Naive B cell (primary cell): ENCODE results near the gene ANO4. TPM values are rescaled to one million over a fixed set of nuclear protein-coding genes. Genes with fewer than 3 reads are reported as not detected.

Source experiments
- ATAC-seq, 2 donors: fragments of 150-1000 bp; cut with Tn5 transposase; 2 replicates each; pipeline ENCODE4 v1.10.0; 2021; ENCODE audit warnings: low read depth in 2 of 2, mild to moderate bottlenecking in 2 of 2, moderate library complexity in 2 of 2
- DNase-seq: peaks from one replicate; pipeline ENCODE4 v3.0.0; 2022
- H3K27ac Mint-ChIP-seq, 6 donors: one replicate each; pipeline ENCODE4 v1.8.0; 2020 to 2022; ENCODE audit warnings: mild to moderate bottlenecking in 6 of 6, mixed read lengths in 6 of 6, moderate library complexity in 5 of 6, inconsistent platforms in 2 of 6
- H3K27me3 Mint-ChIP-seq, 3 donors: one replicate each; pipeline ENCODE4 v1.8.0; 2021 to 2022; ENCODE audit warnings: mixed read lengths in 3 of 3, mild to moderate bottlenecking in 1 of 3
- H3K36me3 Mint-ChIP-seq, 2 donors: one replicate each; pipeline ENCODE4 v1.8.0; 2020 to 2022; ENCODE audit warnings: mixed read lengths in 2 of 2, inconsistent platforms in 1 of 2, mild to moderate bottlenecking in 1 of 2
- H3K4me1 Mint-ChIP-seq, 3 donors: one replicate each; pipeline ENCODE4 v1.8.0; 2020 to 2022; ENCODE audit warnings: mixed read lengths in 3 of 3, inconsistent platforms in 1 of 3, mild to moderate bottlenecking in 1 of 3, moderate library complexity in 1 of 3
- H3K4me3 Mint-ChIP-seq, 8 donors: one replicate each; pipeline ENCODE4 v1.8.0; 2020 to 2022; ENCODE audit warnings: mild to moderate bottlenecking in 8 of 8, mixed read lengths in 8 of 8, moderate library complexity in 8 of 8, inconsistent platforms in 2 of 8
- H3K9me3 Mint-ChIP-seq, 7 donors: one replicate each; pipeline ENCODE4 v1.8.0; 2020 to 2022; ENCODE audit warnings: mixed read lengths in 7 of 7, mild to moderate bottlenecking in 5 of 7, inconsistent platforms in 2 of 7, moderate library complexity in 1 of 7
- polyA plus RNA-seq, 6 donors: library from polyadenylated mRNA; unstranded; fragments of 300-500 nt; fragmentation: Illumina TruSeq; gene quantifications; one replicate each; pipeline ENCODE4 v1.2.3, GENCODE V29; 2021; ENCODE audit warnings: low read depth in 6 of 6

Gene ANO4
- polyA plus RNA-seq, 6 donors from 2014 or later, result not detected

DNA sequence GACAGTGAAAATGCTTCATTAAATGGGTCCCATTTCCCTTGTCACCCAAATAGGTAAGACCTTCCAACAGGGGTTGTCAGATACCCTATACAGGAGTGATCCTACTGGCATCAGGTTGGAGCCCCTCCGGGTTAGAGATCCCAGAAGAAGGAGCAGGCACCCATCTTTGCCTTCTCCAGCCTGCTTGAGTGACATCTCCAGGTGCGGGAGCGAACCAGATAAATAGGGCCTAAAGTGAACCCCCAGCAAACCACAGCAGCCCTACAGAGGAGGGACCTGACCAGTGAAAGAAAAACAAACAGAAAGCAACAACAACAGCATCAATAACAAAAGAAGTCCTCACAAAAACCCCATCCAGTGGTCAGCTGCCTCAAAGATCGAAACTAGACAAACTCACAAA, 233.2 kb downstream of the ANO4 start:
- Mint-ChIP-seq H3K27ac (peak overlapping the region in 1 of 6 donors; percentile 80), H3K27me3 (no peaks in the 10 kb centered on the region), H3K4me3 (no peak overlapping the region), H3K36me3 (peaks cover 0 to 8% of the 10 kb centered on the region in 2 donors), H3K4me1 (no peaks in the 10 kb centered on the region), H3K9me3 (peaks cover 9 to 51% (median 30%) of the 10 kb centered on the region in 7 donors)
- ATAC-seq (no peak), DNase-seq (no peak)

DNA sequence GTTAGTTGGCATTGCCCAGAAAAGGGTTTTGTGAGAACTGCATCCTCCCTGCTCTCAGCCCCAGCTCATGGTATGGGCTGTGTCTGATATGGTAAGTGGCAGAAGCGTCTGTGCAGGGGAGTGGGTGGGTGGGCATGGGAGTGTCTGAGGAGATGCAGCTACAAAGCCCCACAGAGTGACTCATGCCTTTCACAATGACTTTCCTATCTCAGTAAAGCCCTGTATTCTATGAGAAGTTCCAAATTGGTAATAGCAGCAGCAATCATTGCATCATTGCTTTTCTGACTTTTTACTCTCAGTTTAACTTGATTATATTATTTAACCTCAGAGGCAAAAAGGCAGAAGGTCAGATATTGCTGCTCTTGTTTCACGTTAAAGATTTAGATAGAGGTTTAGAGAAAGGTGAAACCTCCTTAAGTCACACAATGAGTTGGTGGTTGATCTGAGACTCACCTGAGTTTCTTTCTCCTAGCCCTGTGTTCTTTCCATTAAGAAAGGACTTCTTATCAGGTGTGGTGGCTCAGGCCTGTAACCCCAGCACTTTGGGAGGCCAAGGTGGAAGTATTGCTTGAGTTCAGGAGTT, 243.8 kb downstream of the ANO4 start:
- H3K4me1 Mint-ChIP-seq, result no peaks in the 10 kb centered on the region
- no peaks in the 10 kb centered on the region for H3K36me3 Mint-ChIP-seq

DNA sequence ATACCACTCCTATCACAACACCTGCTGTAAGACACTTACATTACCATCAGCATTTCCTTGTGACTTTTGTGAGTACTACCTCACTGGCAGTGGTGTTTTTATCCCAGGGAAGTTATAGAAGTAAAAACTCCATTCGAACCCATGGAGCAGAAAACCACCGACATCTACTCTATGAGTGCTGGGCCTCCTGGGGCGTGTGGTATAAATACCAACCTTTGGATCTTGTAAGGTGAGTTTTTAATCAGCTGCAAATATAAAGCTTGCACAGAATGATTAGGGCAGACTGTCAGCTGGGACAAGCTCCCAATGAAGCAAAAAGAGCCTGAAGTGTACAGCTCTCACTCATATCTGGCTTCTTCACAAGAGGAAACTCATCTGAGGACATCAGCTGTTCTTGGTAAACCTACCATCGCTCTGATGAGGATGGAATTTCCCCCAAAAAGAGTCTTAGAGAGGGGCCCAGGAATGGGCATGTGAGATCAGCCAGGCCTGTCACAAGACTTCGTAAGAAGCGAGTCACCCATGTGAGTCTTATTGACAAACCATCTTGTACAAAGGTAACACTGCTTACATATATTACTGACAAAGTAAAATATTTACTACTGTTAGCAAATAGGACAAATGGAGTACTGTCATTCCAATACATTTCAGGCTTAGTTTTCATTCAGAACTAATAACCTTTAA, 245.4 kb downstream of the ANO4 start:
- Mint-ChIP-seq H3K36me3 (no peaks in the 10 kb centered on the region), H3K4me3 (no peak overlapping the region), H3K27me3 (no peaks in the 10 kb centered on the region), H3K9me3 (peaks cover 0 to 9% (median 4%) of the 10 kb centered on the region in 7 donors), H3K27ac (no peak overlapping the region), H3K4me1 (no peaks in the 10 kb centered on the region)
- ATAC-seq (no peak), DNase-seq (no peak)

More for the DNA sequence above, 243.8 kb downstream of the ANO4 start:
- H3K27me3 Mint-ChIP-seq, result no peaks in the 10 kb centered on the region
- ATAC-seq, result no peak
- H3K9me3 Mint-ChIP-seq, result peaks cover 1 to 24% (median 4%) of the 10 kb centered on the region in 7 donors
- no peak overlapping the region for H3K4me3 Mint-ChIP-seq
- no peak overlapping the region for H3K27ac Mint-ChIP-seq
- no peak for DNase-seq

DNA sequence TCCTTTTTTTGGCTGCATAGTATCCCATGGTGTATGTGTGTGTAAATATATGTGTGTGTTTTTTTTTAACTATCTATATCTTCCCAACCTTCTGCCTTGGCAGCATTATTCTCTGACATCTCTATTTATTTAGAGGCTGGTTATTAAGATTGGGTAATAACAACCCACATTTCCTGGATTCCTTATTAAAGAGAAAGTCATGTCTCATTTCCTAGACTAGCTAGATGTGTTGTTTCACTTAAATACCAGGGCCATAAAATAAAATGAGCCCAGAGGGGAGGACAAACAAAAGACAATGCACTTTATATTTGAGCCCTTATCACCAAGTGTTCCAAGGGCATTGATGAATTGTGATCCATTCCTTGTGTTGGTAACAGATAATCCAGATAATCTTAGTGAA, 246.4 kb downstream of the ANO4 start:
- Mint-ChIP-seq H3K36me3 (no peaks in the 10 kb centered on the region), H3K4me1 (no peaks in the 10 kb centered on the region), H3K4me3 (no peak overlapping the region), H3K27ac (no peak overlapping the region), H3K9me3 (peaks cover 0 to 4% (median under 1%) of the 10 kb centered on the region in 7 donors), H3K27me3 (no peaks in the 10 kb centered on the region)
- ATAC-seq (no peak), DNase-seq (no peak)

DNA sequence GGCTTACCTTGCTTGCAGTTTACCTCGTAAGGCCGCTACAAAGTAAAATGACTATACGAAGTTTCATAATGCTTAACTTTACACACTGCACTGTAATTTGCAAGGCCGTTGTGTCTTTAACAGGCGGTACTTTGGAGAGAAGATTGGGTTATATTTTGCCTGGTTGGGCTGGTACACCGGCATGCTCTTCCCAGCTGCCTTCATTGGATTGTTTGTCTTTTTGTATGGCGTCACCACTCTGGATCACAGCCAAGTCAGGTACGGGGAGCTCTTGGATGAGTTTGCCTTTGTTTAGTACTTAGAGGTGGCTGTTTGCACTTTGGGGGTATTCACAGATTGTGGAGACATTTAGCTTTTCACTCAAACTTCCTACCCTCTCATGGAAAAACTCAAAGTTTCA, 247.6 kb downstream of the ANO4 start:
- no peak for ATAC-seq
- no peak overlapping the region for H3K27ac Mint-ChIP-seq

DNA sequence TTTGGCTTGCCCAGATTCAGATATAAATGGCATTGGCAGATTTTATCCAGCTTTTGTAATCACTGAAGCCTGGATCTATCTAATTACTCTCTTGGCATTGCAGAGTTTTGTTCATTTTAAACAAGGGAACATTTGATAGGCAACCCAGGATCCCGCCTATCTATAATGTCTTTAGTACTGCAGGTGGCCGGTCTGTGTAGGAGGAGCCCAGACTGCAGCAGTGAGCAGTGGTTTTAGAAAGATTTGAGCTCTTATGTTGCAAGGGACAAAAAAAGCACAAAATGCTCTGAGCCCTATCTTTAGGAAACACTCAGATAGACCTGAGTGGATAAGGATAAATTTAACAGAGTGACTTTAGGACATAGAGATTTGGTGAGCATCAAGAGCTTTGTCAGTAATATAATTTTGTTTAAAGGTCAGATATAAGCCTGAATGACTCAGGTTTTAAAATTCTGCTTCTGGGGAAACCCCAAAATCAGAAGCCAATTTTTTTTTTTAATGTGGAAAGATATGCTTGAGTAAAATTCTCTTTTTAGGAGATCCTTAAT, 250.0 kb downstream of the ANO4 start:
- no peaks in the 10 kb centered on the region for H3K4me1 Mint-ChIP-seq
- no peaks in the 10 kb centered on the region for H3K36me3 Mint-ChIP-seq
- no peaks in the 10 kb centered on the region for H3K27me3 Mint-ChIP-seq
- H3K9me3 Mint-ChIP-seq, result peaks cover 0 to 4% (median 0%) of the 10 kb centered on the region in 7 donors
- no peak overlapping the region for H3K4me3 Mint-ChIP-seq
- no peak for DNase-seq
- ATAC-seq, result no peak
- no peak overlapping the region for H3K27ac Mint-ChIP-seq

More for the DNA sequence above, 247.6 kb downstream of the ANO4 start:
- H3K27me3 Mint-ChIP-seq, result no peaks in the 10 kb centered on the region
- DNase-seq, result no peak
- H3K4me1 Mint-ChIP-seq, result no peaks in the 10 kb centered on the region
- no peaks in the 10 kb centered on the region for H3K36me3 Mint-ChIP-seq
- H3K9me3 Mint-ChIP-seq, result peaks cover 0 to 4% (median 0%) of the 10 kb centered on the region in 7 donors
- H3K4me3 Mint-ChIP-seq, result no peak overlapping the region

DNA sequence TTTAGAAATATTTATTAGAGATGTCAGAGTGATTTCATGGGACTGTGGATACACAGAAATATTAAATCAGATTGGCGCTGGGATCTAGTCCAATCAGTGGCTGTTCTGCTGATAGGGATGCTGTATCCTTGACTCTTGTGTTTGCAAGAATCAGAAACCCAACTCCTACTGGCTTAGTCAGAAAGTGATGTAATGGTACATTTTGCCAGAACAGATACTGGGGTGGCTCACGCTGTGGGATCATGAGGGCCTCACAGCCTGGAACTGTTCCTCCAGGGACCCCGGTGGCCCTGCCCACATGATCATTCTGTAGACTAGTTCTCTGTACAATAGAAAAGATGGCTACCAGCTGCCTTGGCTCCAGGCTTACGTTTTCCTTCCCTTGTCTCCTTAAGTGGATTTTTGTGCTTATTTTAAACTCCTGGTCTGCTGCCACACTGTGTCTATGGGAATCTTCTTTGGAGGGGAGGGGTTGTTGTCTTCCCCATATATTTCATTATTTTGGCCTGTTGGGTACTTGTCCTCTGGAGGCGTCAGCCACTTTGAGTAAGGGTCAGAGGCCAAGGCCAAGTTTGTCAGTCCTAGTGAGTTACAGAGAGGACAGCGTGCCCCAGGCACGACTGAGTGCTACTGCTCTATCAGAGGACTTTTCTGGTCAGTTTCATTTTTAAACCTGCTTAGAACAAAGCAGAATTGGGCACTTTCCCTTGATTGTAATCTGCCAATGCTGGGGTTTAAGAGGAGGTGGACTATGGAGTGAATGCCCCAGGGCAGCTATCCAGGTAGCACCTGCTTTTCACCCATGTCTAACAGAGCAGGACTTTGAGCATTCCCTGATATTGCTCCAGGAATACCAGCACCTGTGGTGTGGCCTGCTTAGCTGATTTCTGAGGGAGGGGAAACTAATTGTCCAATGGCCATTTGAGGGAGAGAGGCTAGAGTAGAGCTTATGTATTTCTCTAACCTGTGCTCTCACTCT, 251.2 kb downstream of the ANO4 start:
- no peaks in the 10 kb centered on the region for H3K4me1 Mint-ChIP-seq
- ATAC-seq (no peak), DNase-seq (no peak)
- no peaks in the 10 kb centered on the region for H3K36me3 Mint-ChIP-seq
- peaks cover 0 to 2% (median 0%) of the 10 kb centered on the region in 7 donors for H3K9me3 Mint-ChIP-seq
- no peaks in the 10 kb centered on the region for H3K27me3 Mint-ChIP-seq
- no peak overlapping the region for H3K27ac Mint-ChIP-seq
- no peak overlapping the region for H3K4me3 Mint-ChIP-seq

DNA sequence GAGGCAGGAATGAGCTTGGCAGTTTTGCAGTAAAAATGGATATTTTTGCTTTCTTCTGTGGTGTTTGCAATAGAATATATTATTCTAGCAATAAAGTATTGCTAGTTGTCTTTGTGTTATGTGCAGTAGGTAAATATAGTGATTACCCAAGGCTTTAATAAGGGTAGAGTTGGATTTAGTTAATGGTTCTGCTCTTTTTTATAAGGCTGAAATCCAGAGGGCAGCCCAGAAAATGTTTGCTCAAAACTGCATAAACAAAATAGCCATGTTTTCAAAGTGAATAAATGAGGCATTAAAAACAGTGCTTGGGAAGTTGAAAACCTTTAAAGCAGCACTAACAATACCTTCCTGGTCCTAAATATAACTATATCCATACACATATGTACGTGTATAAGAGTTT, 253.1 kb downstream of the ANO4 start:
- Mint-ChIP-seq H3K27ac (no peak overlapping the region), H3K4me3 (no peak overlapping the region), H3K9me3 (peaks cover 0 to 2% (median 0%) of the 10 kb centered on the region in 7 donors), H3K27me3 (no peaks in the 10 kb centered on the region), H3K4me1 (no peaks in the 10 kb centered on the region), H3K36me3 (no peaks in the 10 kb centered on the region)
- no peak for DNase-seq
- ATAC-seq, result no peak

DNA sequence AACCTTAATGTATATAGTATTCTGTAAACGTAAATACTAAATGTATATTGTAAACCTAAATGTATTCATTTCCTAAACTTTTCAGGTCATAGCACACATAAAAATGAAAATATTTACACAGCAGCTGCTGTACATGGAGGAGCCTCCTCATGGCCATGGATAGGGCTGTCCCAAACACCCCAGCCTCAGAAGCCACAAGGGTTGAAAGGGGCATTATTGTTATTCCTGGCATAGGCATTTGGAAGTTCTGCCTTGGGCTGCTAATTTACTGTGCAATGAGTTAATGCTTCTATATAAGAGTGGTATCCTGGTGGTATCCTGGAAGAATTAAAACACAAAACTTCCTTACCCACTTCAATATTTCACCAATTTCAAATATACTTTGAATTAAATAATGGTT, 256.1 kb downstream of the ANO4 start:
- no peaks in the 10 kb centered on the region for H3K36me3 Mint-ChIP-seq
- no peaks in the 10 kb centered on the region for H3K4me1 Mint-ChIP-seq
- peaks cover 0 to 2% (median 0%) of the 10 kb centered on the region in 7 donors for H3K9me3 Mint-ChIP-seq
- H3K4me3 Mint-ChIP-seq, result no peak overlapping the region
- no peak overlapping the region for H3K27ac Mint-ChIP-seq
- no peak for ATAC-seq
- no peak for DNase-seq
- no peaks in the 10 kb centered on the region for H3K27me3 Mint-ChIP-seq

DNA sequence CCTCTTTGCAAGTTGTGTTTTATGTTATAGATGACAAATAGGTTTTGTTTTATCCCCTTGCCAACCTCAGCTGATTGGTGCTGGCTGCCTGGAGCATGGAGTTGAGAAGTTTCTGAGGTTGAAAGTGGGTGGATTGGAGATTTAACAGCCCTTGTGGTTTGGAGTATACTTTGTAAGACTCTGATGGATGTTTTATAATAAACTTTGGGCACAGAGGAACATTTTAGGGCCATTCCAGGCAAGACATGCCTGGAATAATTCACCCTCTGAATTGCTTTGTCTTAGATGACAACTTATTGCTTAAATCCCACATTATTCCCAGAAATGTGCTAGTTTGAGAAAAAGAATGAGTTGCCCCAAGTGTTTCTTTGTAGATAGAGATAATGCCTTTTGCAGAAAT, 256.6 kb downstream of the ANO4 start:
- no peaks in the 10 kb centered on the region for H3K36me3 Mint-ChIP-seq
- H3K27me3 Mint-ChIP-seq, result no peaks in the 10 kb centered on the region
- ATAC-seq (no peak), DNase-seq (no peak)
- H3K9me3 Mint-ChIP-seq, result peaks cover 0 to 2% (median 0%) of the 10 kb centered on the region in 7 donors
- H3K27ac Mint-ChIP-seq, result no peak overlapping the region
- no peaks in the 10 kb centered on the region for H3K4me1 Mint-ChIP-seq
- H3K4me3 Mint-ChIP-seq, result no peak overlapping the region

DNA sequence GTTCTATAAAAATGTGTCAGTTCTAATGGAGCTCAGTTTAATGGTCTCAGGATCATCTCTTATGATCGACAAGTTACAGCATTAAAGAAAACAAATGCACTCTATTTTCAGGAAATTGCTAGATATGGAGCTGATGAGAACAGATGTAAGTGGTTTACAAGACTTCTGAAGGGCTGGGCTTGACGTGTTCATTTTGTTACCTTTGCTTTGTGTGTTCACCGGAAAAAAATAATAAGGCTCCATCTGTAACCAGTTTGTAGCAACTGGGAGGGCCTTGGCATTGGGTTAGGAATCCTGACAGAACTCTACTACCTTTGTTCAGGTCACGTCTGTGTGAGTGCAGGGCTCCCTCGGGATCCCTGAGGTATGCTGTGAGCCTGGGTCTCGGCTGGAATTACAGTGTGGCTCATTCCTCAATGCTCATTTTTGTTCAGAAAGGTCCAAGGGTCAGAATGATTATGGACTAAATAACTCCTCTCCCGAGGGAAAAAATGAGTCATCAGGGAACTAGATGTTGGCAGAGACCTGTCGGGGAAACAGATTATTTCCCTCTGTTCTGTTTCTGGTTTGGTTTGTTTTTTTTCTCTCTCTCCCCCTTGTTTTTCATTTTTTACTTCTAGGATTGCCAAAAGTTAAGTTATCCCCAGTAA, 257.4 kb downstream of the ANO4 start:
- no peak overlapping the region for H3K27ac Mint-ChIP-seq
- no peaks in the 10 kb centered on the region for H3K27me3 Mint-ChIP-seq
- DNase-seq (no peak), ATAC-seq (no peak)
- peaks cover 0 to 2% (median 0%) of the 10 kb centered on the region in 7 donors for H3K9me3 Mint-ChIP-seq
- no peaks in the 10 kb centered on the region for H3K4me1 Mint-ChIP-seq
- no peak overlapping the region for H3K4me3 Mint-ChIP-seq
- H3K36me3 Mint-ChIP-seq, result no peaks in the 10 kb centered on the region

DNA sequence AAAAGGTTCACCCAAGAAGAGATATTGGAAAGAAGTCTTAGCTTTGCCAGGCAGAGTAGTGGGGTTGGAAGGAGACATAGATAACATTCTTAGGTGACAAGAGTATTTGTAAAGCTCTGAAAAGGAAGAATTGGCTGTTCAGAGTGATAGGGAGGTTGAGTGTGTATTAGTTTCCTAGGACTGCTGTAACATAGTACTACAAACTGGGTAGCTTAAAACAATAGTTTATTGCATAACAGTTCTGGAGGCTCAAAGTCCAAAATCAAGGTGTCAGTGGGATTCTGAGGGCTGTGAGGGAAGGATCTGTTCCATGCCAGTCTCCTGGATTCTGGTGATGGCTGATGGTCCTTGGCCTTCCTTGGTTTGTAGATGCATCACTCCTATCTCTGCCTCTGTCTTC, 258.6 kb downstream of the ANO4 start:
- Mint-ChIP-seq H3K27ac (peak overlapping the region in 1 of 6 donors; percentile 0), H3K27me3 (no peaks in the 10 kb centered on the region), H3K36me3 (no peaks in the 10 kb centered on the region), H3K4me1 (no peaks in the 10 kb centered on the region), H3K4me3 (no peak overlapping the region), H3K9me3 (peaks cover 0 to 9% (median 6%) of the 10 kb centered on the region in 7 donors)
- no peak for ATAC-seq
- DNase-seq, result no peak

DNA sequence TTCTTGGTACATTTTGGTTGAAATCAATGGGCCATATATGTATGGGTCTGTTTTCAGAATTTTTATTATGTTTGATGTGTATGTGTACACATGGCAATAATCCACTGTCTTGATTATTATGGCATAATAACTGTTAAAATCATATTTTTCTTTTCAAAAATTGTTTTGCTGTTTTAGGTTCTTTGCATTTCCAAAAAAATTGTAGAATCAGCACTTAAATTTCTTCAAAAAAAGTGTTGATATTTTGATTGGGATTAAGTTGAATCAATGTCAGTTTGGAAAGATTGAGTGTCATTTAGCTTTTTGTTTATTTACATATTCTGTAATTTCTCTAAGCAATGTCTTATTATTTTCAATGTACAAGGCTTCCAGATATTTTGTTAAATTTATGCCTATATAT, 261.4 kb downstream of the ANO4 start:
- DNase-seq (no peak), ATAC-seq (no peak)
- no peak overlapping the region for H3K27ac Mint-ChIP-seq
- H3K9me3 Mint-ChIP-seq, result peaks cover 7 to 15% (median 9%) of the 10 kb centered on the region in 7 donors
- H3K27me3 Mint-ChIP-seq, result no peaks in the 10 kb centered on the region
- no peaks in the 10 kb centered on the region for H3K36me3 Mint-ChIP-seq
- H3K4me3 Mint-ChIP-seq, result no peak overlapping the region
- no peaks in the 10 kb centered on the region for H3K4me1 Mint-ChIP-seq
